Activated CD8-positive, alpha-beta memory T cell treated with anti-CD3 and anti-CD28 coated beads, Interleukin-2, amount 50 U/mL, for 1 hour (primary cell): ENCODE data around the gene NPY5R.

Experiments
- DNase-seq: peaks from one replicate; pipeline ENCODE4 v3.0.0-alpha.2; 2020; ENCODE audit errors: extremely low read depth

NPY5R gene

GRCh38 chr4:163384926-163385325, 41.2 kb downstream of the NPY5R start:
- no peak for DNase-seq

- no peak for DNase-seq
These were observed 41.8 kb downstream of the NPY5R start for GRCh38 chr4:163385466-163385865.

GRCh38 chr4:163391756-163392155, 48.1 kb downstream of the NPY5R start:
- no peak for DNase-seq

GRCh38 chr4:163392328-163392727, 48.6 kb downstream of the NPY5R start:
- no peak for DNase-seq

- no peak for DNase-seq
These were observed 49.8 kb downstream of the NPY5R start for GRCh38 chr4:163393471-163393870.

GRCh38 chr4:163395055-163395454, 51.4 kb downstream of the NPY5R start:
- DNase-seq = no peak

GRCh38 chr4:163395758-163396157, 52.1 kb downstream of the NPY5R start:
- no peak for DNase-seq

- no peak for DNase-seq
These were observed 54.5 kb downstream of the NPY5R start for GRCh38 chr4:163398238-163398637.

GRCh38 chr4:163400911-163401310, 57.2 kb downstream of the NPY5R start:
- DNase-seq = no peak
